Measurements from ENCODE around the gene RPL36. TPM values are rescaled to one million over a fixed set of nuclear protein-coding genes. Genes with fewer than 3 reads are reported as not detected.

Gene RPL36
- total and polyA plus RNA-seq, 10 donors = 294 to 2,825 (median 805) TPM

DNA sequence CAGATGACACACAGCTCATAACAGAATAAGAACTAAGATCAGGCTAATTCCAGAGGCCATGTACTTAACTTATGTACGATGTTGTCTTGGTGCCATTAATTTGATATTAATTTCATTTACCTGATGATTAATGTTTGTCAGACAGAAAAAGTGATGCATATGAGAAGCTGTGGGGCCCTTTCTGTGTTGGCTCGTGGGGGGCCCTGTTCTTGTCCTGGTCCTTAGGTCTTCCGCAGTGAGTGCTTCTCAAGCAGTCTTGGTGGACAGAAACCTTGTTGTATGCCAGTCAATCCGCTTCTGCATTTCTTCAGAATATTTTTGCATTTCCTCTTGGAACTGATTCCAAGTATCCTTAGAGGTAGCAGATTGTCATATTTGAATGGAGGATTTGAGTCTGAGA lies 47.0 kb upstream of the RPL36 start:
- 87 to 92% (median 89%) methylated on average over 4 of the region's 4 CpGs for WGBS, 5 donors
- Histone ChIP-seq H3K9me3 (no peaks in the 10 kb centered on the region), H3K4me3 (no peak overlapping the region), H3K27me3 (replicated peaks in 1 of 7) (no peaks in the 10 kb centered on the region), H3K36me3 (peaks cover 0 to 78% (median 68%) of the 10 kb centered on the region in 6 donors), H3K4me1 (peaks cover 2 to 61% (median 26%) of the 10 kb centered on the region in 6 donors), H3K27ac (no peak overlapping the region)
- intact Hi-C loops (cut with DNase I; ENCODE audit: low total_unique reads) = no loop called here
- TF ChIP-seq, protein P1, sequence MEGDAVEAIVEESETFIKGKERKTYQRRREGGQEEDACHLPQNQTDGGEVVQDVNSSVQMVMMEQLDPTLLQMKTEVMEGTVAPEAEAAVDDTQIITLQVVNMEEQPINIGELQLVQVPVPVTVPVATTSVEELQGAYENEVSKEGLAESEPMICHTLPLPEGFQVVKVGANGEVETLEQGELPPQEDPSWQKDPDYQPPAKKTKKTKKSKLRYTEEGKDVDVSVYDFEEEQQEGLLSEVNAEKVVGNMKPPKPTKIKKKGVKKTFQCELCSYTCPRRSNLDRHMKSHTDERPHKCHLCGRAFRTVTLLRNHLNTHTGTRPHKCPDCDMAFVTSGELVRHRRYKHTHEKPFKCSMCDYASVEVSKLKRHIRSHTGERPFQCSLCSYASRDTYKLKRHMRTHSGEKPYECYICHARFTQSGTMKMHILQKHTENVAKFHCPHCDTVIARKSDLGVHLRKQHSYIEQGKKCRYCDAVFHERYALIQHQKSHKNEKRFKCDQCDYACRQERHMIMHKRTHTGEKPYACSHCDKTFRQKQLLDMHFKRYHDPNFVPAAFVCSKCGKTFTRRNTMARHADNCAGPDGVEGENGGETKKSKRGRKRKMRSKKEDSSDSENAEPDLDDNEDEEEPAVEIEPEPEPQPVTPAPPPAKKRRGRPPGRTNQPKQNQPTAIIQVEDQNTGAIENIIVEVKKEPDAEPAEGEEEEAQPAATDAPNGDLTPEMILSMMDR (IDR thresholded peaks at IDR 0.05 in 8 of 11, conservative IDR thresholded peaks at IDR 0.05 in 3 of 11) = no peak
- TF ChIP-seq POLR2A (IDR thresholded peaks at IDR 0.05) = no peak
- TF ChIP-seq POLR2AphosphoS5 (IDR thresholded peaks at IDR 0.05) = no peak
- DNase-seq = no peak

DNA sequence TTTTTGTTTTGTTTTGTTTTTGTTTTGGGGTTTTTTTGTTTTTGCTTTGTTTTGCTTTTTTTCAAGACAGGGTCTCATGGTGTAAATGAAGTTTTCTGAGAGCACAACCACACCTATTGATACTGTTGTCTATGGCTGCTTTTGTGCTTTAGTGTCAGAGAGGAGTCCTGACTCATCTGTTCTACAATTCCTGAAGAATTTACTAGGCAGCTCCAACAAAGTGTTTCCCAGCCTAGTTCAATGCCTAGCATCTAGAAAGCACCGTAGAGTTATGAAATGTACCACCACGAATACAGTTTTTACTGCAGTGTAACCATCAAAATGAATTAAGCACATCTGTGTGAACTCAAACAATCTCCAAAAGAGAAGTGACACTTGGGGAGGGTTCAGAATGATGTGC lies 46.1 kb upstream of the RPL36 start:
- no peak for TF ChIP-seq POLR2AphosphoS5 (IDR thresholded peaks at IDR 0.05)
- TF ChIP-seq, protein P1 (IDR thresholded peaks at IDR 0.05 in 8 of 11, conservative IDR thresholded peaks at IDR 0.05 in 3 of 11) = no peak
- TF ChIP-seq POLR2A (IDR thresholded peaks at IDR 0.05) = no peak
- intact Hi-C loops (cut with DNase I; ENCODE audit: low total_unique reads) = no loop called here
- H3K27ac ChIP-seq = no peak overlapping the region

DNA sequence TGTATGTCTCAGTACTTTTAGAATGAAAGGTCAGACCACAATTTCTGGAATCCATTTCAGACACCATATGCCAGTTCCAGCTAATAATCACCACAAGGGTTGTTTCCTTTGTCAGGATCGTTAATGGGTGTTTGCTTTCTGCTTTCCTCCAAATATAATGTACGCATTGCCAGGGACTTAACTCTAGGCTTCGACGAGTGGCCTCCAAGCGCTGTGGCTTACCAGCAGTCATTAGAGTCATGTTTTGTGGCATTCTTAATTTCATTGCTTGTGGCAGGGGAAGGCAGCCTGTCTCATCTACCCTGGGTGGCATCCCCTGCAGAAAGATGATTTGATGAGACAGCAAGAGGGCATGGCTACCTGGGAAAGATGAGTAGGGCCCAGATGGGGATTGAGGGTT lies 44.7 kb upstream of the RPL36 start:
- Histone ChIP-seq H3K4me3 (no peak overlapping the region), H3K36me3 (peaks cover 0 to 93% (median 83%) of the 10 kb centered on the region in 6 donors), H3K27ac (no peak overlapping the region), H3K9me3 (no peaks in the 10 kb centered on the region), H3K27me3 (replicated peaks in 1 of 7) (no peaks in the 10 kb centered on the region), H3K4me1 (peaks cover 0 to 48% (median 21%) of the 10 kb centered on the region in 6 donors)
- intact Hi-C loops (cut with DNase I; ENCODE audit: low total_unique reads) = no loop called here
- peak; percentile 25 for DNase-seq
- TF ChIP-seq POLR2A (IDR thresholded peaks at IDR 0.05) (no peak), POLR2AphosphoS5 (IDR thresholded peaks at IDR 0.05) (no peak)
- TF ChIP-seq, protein P1 (IDR thresholded peaks at IDR 0.05 in 8 of 11, conservative IDR thresholded peaks at IDR 0.05 in 3 of 11) = no peak
- WGBS, 5 donors = 92 to 96% (median 95%) methylated on average over 5 of the region's 5 CpGs

More for the DNA sequence above, 46.1 kb upstream of the RPL36 start:
- Histone ChIP-seq H3K4me1 (peaks cover 0 to 52% (median 22%) of the 10 kb centered on the region in 6 donors), H3K27me3 (replicated peaks in 1 of 7) (no peaks in the 10 kb centered on the region), H3K36me3 (peaks cover 0 to 84% (median 74%) of the 10 kb centered on the region in 6 donors), H3K4me3 (no peak overlapping the region), H3K9me3 (no peaks in the 10 kb centered on the region)
- WGBS, 5 donors = 84 to 96% (median 95%) methylated on average over 2 of the region's 2 CpGs
- no peak for DNase-seq

DNA sequence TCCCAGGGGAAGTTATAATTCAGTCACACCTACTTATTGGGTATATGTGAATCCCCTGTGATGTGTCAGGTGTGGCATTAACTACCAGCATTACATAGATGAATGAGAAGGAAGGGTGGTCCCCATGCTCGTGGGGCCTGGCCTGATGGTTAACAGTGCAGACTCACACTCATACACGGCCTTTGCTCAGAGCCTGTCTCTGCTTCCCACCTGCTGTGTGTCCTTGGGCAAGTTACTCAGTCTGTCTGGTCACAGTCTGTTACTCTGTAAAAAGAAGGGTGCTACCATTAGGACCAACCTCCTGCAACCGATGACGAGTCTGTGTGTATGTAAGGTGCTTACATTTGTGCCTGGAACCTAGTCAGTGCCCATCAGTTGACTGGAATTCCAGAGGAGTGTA lies 43.4 kb upstream of the RPL36 start:
- intact Hi-C loops (cut with DNase I; ENCODE audit: low total_unique reads) = no loop called here
- WGBS, 5 donors = 76 to 96% (median 88%) methylated on average over 4 of the region's 4 CpGs
- DNase-seq = peak; percentile 12

More for the DNA sequence above, 43.4 kb upstream of the RPL36 start:
- Histone ChIP-seq H3K4me1 (peaks cover 0 to 35% (median 13%) of the 10 kb centered on the region in 6 donors), H3K36me3 (peaks cover 0 to 94% (median 89%) of the 10 kb centered on the region in 6 donors), H3K27me3 (replicated peaks in 1 of 7) (no peaks in the 10 kb centered on the region), H3K4me3 (no peak overlapping the region), H3K9me3 (no peaks in the 10 kb centered on the region), H3K27ac (no peak overlapping the region)
- TF ChIP-seq, protein P1 (IDR thresholded peaks at IDR 0.05 in 8 of 11, conservative IDR thresholded peaks at IDR 0.05 in 3 of 11) = no peak
- TF ChIP-seq POLR2AphosphoS5 (IDR thresholded peaks at IDR 0.05) = peak in 1 of 3 donors; percentile 1
